ENCODE results near the gene TAS2R43.
"Not testable (repeated sequence)": the region's sequence is repeated elsewhere in the genome, so short reads cannot be mapped to it uniquely, and the experiment has no call there.

The TAS2R43 gene

GRCh38 chr12:11059784-11060183, 32.3 kb downstream of the TAS2R43 start:
- no peak for DNase-seq (ENCODE audit: low spot score)

DNA sequence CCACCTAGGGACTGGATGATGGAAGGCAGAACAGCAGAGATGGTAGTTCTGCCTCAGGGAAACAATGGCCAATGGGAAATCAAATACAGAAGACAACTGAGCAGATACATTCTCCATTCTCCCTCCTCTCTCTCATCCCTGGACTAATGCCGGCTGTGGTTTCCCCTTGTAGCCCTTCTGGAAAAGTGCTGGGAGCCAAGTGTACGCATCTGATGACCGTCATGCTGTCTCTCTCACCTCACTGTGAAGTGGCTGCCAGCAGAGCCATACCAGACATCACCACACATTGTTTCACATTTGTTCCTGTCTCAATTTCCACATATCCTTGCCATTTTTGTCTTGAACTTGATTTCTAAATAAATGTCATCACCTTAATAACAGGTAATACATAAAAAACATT, 33.1 kb downstream of the TAS2R43 start:
- DNase-seq (ENCODE audit: low spot score): no peak

DNA sequence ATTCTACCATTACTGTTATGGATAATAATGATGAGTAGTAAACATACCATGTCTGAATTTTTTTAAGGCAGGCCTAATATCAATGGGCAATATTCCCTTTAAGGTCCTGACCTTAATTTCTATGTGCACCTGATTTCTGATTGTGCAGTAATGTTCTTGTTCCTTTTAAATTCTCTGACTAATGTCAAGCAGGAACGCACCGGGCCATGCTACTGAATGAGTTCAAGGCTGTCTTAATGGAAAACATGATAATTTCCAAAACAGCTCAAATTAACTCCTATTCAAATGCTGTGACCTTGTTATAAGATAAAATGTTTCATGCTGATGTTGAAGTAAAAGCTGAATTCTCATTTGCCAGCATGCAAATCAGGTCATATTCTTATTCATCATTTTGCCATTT, 36.8 kb downstream of the TAS2R43 start:
- no peak for DNase-seq (ENCODE audit: low spot score)

GRCh38 chr12:11049806-11050531, 42.1 kb downstream of the TAS2R43 start:
- DNase-seq (ENCODE audit: low spot score): not testable (repeated sequence)

- not testable (repeated sequence) for DNase-seq (ENCODE audit: low spot score)
Observed at GRCh38 chr12:11041366-11041765, 50.7 kb downstream of the TAS2R43 start.
